ENCODE measurements around the gene TTYH3.

Gene TTYH3

DNA sequence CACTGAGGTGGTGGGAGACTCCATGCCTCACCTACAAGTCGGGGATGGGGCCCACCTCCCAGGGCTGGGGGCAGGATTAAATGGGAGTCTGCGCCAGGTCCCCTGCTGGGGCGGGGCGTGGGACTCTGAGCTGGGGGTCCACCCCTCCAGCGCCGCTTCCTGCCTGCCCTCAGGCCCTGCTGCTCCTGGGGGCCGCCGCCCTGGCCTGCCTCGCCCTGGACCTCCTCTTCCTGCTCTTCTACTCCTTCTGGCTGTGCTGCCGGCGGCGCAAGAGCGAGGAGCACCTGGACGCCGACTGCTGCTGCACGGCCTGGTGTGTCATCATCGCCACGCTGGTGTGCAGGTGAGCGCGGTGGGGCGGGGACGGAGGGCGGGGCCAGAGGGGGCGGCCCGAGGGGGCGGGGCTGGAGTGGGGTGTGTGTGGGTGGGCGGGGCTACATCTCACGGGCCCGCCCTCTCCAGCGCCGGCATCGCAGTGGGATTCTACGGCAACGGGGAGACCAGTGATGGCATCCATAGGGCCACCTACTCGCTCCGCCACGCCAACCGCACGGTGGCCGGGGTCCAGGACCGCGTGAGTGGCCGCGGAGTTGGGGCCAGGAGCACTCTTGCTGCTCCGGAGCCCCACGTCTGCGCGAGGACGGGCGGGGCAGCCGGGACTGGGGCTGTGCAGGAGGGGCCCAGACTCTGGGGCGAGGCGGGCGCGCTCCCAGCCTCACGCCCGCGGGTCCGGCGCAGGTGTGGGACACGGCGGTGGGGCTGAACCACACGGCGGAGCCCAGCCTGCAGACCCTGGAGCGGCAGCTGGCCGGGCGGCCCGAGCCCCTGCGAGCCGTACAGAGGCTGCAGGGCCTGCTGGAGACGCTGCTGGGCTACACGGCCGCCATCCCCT, 15.1 kb downstream of the TTYH3 start:
- peak overlapping the region; percentile 56 for H3K27ac ChIP-seq
- no peak for TF ChIP-seq ZFX (IDR thresholded peaks at IDR 0.05; ENCODE audit: borderline replicate concordance)
- TF ChIP-seq CTCF (IDR thresholded peaks at IDR 0.05): no peak

DNA sequence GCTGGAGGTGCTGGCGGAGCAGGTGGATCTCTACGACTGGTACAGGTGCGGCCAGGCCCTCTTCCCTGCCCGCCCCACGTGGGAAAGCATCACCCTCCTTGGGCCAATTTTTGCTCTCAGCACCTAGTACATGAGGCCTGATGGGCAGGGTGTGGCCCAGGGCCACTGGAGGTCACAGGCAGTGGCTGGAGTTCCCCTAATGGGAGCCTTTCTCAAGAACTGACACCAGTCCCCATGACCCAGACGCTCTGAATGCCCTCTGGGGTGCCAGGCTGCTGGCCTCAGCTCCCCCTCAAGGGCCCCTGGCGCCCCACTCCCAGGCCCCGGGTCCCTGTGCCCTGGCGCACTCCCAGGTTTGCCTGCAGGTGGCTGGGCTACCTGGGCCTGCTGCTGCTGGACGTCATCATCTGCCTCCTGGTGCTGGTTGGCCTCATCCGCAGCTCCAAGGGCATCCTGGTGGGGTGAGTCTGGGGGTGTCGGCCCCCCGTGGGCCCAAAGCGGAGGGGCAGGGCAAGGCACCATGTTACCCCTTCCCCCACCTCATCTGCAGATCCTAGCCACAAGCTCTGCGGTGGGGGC, 15.9 kb downstream of the TTYH3 start:
- TF ChIP-seq CTCF (IDR thresholded peaks at IDR 0.05): no peak
- H3K27ac ChIP-seq: no peak overlapping the region

DNA sequence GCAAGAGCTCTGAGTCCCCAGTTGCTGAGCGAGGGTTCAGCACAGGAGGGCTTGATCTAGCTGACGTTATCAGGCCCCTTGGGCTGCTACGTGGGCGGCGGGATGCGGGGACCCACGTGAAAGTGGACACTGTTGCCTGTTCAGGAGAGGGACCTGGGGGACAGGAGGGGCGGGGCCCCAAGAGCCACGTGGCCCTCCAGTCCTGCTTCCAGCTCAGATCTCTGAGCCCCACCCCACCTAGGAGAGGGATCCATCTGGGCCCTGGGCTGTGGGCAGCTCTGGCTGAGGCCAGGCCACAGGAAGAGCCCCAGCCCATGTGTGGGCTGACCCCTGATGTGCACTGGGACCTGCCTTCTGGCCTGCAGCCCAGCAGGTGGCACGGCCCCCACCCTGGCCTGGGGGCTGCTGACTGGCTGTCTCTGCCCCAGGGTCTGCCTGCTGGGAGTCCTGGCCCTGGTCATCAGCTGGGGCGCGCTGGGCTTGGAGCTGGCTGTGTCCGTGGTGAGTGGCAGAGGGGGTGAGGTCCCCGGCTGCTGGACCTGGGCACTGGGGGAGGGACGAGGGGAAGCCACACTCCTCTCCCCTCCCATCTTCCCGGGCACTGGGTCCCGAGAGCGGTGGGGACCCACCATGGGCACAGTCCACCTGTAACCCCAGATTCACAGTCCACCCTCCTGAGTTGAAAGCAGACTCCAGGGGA, 17.5 kb downstream of the TTYH3 start:
- TF ChIP-seq CTCF (IDR thresholded peaks at IDR 0.05) (no peak), ZFX (IDR thresholded peaks at IDR 0.05; ENCODE audit: borderline replicate concordance) (no peak)

DNA sequence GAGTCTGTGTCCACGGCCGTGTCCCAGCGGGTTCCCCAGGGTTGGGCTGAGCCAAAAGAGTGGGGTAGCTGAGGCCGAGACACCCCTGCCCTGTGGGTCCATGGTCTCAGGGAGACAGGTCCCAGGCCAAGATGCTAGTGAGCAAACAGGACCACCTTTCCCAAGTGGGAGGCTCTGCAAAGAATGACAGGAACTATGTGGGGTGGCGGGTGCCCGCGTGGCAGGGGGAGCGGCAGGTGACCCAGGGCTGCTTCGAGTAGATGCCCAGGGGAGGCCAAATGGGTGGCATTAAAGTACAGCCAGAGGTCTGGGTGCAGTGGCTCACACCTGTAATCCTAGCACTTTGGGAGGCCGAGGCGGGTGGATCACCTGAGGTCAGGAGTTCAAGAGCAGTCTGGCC, 18.2 kb downstream of the TTYH3 start:
- no peak for TF ChIP-seq ZFX (IDR thresholded peaks at IDR 0.05; ENCODE audit: borderline replicate concordance)
- no peak for TF ChIP-seq CTCF (IDR thresholded peaks at IDR 0.05)
- no peak overlapping the region for H3K27ac ChIP-seq

More for the DNA sequence above, 17.5 kb downstream of the TTYH3 start:
- H3K27ac ChIP-seq: no peak overlapping the region

DNA sequence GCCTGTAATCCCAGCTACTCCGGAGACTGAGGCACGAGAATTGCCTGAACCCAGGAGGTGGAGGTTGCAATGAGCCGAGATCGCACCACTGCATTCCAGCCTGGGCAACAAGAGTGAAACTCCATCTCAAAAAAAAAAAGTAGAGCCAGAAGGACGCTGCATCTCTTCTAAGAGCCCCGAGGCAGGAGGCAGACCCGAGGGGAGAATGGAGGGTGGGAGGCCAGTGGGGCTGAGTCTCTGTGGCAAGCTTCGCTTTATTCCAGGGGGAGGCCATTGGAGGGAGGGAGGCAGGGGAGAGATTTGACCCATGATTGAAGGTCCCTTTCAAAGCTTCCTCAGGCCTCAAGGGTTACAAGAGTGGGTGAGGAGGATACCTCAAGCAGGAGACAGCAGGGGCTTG, 18.7 kb downstream of the TTYH3 start:
- TF ChIP-seq CTCF (IDR thresholded peaks at IDR 0.05) (no peak), ZFX (IDR thresholded peaks at IDR 0.05; ENCODE audit: borderline replicate concordance) (no peak)
- no peak overlapping the region for H3K27ac ChIP-seq

- H3K27ac ChIP-seq: no peak overlapping the region
These were observed 19.6 kb downstream of the TTYH3 start for GRCh38 chr7:2651336-2651735.

More at GRCh38 chr7:2651336-2651735, 19.6 kb downstream of the TTYH3 start:
- TF ChIP-seq ZFX (IDR thresholded peaks at IDR 0.05; ENCODE audit: borderline replicate concordance) (no peak), CTCF (IDR thresholded peaks at IDR 0.05) (no peak)

Data from 22Rv1 (cell line).